ENCODE results near the gene NEU1.

DNA sequence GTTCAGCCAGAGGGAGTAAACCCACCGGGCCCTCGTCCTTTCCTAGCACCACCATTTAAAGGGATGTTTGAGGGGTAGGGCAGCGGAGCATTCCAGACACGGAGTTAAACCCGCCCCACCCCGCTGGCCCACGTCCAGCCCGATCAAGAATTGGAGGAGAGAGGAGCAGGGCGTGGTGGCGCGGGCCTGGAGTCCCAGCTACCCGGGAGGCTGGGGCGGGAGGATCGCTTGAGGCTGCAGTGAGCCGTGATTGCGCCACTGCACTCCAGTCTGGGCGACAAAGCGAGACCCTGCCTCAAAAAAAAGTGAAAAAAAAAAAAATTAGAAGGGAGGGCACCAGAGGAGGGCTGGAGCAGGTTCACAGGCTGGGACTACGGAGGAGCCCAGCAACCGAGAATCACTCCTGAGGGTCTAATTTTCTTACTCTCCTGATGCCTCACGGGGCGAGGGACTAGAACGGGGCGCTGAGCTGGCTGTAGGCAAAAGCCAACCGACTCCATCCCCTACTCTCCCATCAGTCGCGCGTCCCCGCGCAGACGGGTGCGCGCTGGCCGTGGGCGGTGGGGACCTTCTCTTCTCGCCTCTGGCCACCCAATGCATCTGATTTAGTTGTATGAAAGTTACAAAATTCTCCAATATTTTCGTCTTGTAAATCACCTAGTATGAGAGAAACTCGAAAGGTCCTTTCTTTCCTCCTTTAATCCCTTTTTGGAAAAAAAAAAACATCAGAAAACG, 41.2 kb downstream of the NEU1 start:
- TF ChIP-seq, protein P1, sequence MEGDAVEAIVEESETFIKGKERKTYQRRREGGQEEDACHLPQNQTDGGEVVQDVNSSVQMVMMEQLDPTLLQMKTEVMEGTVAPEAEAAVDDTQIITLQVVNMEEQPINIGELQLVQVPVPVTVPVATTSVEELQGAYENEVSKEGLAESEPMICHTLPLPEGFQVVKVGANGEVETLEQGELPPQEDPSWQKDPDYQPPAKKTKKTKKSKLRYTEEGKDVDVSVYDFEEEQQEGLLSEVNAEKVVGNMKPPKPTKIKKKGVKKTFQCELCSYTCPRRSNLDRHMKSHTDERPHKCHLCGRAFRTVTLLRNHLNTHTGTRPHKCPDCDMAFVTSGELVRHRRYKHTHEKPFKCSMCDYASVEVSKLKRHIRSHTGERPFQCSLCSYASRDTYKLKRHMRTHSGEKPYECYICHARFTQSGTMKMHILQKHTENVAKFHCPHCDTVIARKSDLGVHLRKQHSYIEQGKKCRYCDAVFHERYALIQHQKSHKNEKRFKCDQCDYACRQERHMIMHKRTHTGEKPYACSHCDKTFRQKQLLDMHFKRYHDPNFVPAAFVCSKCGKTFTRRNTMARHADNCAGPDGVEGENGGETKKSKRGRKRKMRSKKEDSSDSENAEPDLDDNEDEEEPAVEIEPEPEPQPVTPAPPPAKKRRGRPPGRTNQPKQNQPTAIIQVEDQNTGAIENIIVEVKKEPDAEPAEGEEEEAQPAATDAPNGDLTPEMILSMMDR (optimal IDR thresholded peaks at IDR 0.05 in 1 of 3, IDR thresholded peaks at IDR 0.05 in 1 of 3, conservative IDR thresholded peaks at IDR 0.05 in 1 of 3; ENCODE audit: extremely low read depth in 1 of 3, insufficient read depth in 2 of 3, low read length in 3 of 3), result no peak
- TF ChIP-seq EZH2 (IDR thresholded peaks at IDR 0.05; ENCODE audit: low read length), result no peak

All from keratinocyte (primary cell).